ENCODE measurements around the gene NOL9.
"Not testable (repeated sequence)": the region's sequence is repeated elsewhere in the genome, so short reads cannot be mapped to it uniquely, and the experiment has no call there.

The NOL9 gene
- 16.4 to 50.1 (median 41.2) reads per million in 17 experiments for total RNA-seq

- DNase-seq, result peak; percentile 95 to 98 (median 96)
Measured at GRCh38 chr1:6554031-6554906, at the start of gene NOL9. Gene NOL9, minus strand, starts transcription at chr1:6554513. Its CDS starts 11 bp downstream, at chr1:6554502.

DNA sequence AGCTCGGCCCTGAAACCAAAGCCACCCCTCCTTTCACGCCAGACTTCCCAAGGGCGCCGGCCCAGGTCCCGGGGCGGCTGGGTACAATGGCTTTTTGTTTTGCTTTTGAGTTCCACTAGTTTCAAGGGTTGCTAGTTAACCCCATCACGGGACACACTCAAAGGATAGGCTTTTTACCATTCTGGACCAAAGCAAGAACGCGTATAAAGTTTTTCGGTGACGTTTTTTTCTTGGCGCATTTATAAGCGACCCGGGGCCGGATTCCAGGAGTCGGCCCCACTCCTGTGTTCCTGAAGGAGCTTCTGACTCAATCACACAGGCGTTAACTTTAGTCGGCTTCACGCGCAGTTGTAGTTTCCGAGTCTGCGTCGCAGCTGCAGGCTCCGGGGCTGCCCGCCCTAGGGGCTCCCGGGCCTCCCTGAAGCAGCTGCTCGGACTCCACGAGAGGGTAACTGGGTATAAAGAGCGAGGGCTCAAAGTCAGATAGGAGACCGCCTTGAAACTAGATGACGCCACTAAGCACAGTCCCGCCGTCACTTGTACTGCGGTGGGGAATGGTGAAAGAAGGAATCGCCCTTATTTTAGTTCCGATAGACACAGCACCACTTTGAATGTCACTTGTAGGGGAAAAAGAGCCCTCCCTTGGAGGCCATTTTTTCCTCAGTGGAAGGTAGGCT lies 49.1 kb upstream of the NOL9 start:
- DNase-seq, result peak; percentile 70 to 81 (median 73)

GRCh38 chr1:6602669-6603237 lies 48.4 kb upstream of the NOL9 start, which contains the start of gene KLHL21:
Gene KLHL21, minus strand, starts transcription at chr1:6602869. Its CDS starts 52 bp downstream, at chr1:6602817.
- peak; percentile 93 to 98 (median 97) for DNase-seq

DNA sequence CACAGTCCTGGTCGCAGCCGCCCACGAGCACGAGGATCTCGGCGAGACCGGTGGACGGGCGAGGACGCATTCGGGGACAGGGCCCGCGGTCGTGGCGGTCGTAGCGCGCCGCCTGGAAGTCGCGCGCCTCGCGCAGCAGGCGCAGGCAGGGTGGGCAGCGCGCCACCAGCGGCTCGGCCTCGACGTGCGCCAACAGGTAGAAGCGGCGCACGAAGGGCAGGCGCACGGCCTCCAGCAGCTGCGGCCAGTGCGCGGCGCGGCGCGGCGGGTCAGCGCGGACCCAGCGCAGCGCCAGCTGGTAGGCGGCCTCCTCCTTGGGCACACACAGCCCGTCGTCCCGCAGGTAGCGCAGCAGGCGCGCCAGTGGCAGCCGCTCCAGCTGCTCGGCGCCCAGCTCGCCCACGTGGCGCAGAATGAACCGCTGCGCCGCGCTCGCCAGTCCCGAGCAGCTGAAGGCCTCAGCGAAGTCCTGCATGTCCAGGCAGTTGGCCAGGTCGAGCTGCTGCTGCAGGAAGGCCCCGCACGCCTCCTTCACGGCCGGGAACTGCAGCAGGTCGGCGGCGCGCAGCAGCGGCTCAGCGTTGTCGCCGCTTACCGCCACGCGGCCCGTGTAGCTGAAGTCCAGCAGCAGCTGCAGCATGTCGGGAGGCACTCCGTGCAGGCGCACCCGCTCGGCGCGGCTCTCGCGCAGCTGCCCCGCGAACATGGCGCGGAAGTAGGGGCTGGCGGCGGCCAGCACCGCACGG lies 47.8 kb upstream of the NOL9 start:
- peak; percentile 17 to 58 (median 44) for DNase-seq

- DNase-seq, result peak; percentile 86 to 94 (median 89)
Measured at GRCh38 chr1:6601049-6601922, 47.0 kb upstream of the NOL9 start.

- DNase-seq, result peak in 3 of 4 experiments; percentile 31 to 43 (median 33)
Measured at GRCh38 chr1:6600410-6601048, 46.2 kb upstream of the NOL9 start.

- not testable (repeated sequence) for DNase-seq
Measured at GRCh38 chr1:6599991-6600390, 45.7 kb upstream of the NOL9 start.

GRCh38 chr1:6599141-6599975 lies 45.0 kb upstream of the NOL9 start:
- DNase-seq, result peak; percentile 61 to 80 (median 76)

GRCh38 chr1:6597777-6598131 lies 43.4 kb upstream of the NOL9 start:
- DNase-seq, result no peak

- DNase-seq, result no peak
Measured at GRCh38 chr1:6596886-6597776, 42.8 kb upstream of the NOL9 start.

DNA sequence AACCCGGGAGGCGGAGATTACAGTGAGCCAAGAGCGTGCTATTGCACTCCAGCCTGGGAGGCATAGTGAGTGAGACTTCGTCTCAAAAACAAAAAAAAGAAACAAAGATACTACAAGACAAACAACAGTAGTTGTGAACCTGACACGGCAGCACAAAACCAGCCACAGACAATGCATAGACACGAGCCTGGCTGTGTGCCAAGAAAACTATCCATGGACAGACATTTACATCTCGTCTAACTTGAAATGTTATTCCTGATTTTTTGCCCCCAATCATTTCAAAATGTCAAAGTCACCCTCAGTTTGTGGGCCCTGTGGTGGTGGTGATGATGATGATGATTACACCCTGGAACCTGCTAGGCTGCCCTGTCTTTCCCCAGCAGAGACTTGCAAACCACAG lies 42.0 kb upstream of the NOL9 start:
- no peak for DNase-seq

GRCh38 chr1:6594977-6595740 lies 40.8 kb upstream of the NOL9 start:
- DNase-seq, result no peak

DNA sequence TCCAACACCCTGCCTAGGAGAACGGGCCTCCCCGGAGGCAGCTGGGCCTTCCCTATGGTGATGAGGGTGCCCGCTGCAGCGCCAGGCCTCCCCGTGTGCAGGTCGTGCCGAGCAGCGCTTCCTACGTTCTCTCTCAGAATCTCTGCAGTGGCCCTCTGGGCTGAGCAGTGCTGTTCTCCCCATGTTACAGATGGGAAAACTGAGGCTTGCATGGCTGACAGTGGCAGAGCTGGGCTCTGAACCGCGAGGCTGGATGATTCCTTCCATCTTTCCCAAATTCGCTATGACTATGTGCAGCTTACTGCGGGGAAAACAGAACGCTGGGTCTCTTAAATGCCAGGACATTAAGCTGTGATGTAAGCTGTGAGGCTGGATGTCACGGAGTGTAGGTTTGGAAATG lies 39.5 kb upstream of the NOL9 start:
- no peak for DNase-seq

DNA sequence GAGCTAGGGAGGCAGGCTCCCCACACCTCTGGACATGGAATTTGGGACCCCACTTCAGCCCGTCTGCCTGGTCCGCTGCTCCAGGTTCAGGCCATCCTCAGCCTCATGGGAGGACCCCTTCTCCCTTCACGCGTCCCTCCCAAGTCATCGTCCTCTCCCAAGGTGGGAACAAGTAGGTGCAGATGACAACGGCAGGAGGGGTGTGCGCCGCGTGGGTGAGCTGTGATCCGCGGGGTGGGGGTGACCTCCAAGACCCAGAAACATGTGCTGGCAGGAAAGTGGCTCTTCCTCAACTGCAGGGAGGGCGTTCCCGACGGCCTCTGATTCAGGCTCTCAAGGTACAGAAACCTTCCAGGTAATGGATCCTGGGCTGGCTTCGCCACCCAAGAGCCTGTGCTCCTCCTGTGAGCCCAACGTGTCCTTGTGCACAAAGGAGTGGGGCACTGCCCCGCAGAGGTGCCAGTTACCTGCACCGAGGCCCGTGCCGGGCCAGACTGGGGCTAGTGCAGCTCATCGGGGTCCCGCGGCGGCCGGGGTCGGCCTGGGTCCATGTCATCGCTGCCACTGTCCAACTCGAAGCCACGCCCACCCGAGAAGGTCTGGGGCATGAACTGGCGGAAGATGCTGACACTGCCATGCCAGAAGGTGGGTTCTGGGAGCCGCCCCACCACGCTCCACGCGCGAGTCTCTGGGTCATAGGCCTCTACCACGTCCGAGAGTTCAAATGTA lies 38.7 kb upstream of the NOL9 start:
- no peak for DNase-seq

GRCh38 chr1:6592441-6592840 lies 38.1 kb upstream of the NOL9 start:
- no peak for DNase-seq

GRCh38 chr1:6591644-6592043 lies 37.3 kb upstream of the NOL9 start:
- no peak for DNase-seq

- peak; percentile 63 to 81 (median 75) for DNase-seq
Measured at GRCh38 chr1:6591222-6591621, 36.9 kb upstream of the NOL9 start.
